GM12892 (cell line): Measurements from ENCODE around the gene FHAD1.

Experiments used
- POLR2AphosphoS5 ChIP-seq: IDR thresholded peaks from 2 replicates; pipeline ENCODE4 v1.6.1; 2011; ENCODE audit warnings: low read depth, low read length, control low read depth
- TAF1 ChIP-seq: IDR thresholded peaks from 2 replicates; pipeline ENCODE4 v1.6.1; 2011; ENCODE audit warnings: low read depth, mild to moderate bottlenecking, control low read depth, low read length, borderline replicate concordance

GRCh38 chr1:15220024-15220392 is 27.0 kb upstream of the FHAD1 start:
- TF ChIP-seq POLR2AphosphoS5 (no peak), TAF1 (no peak)
